T-helper 2 cell treated with Interferon-gamma antibody and Interleukin-4, amounts not matched to agents 5 μg/mL and 100 μg/mL, for 36 hours (primary cell): ENCODE measurements around the gene TTC38.
"Not testable (repeated sequence)": the region's sequence is repeated elsewhere in the genome, so short reads cannot be mapped to it uniquely, and the experiment has no call there.

Experiments
- DNase-seq: peaks from one replicate; pipeline ENCODE4 v3.0.0; 2021; ENCODE audit warnings: low spot score
- H3K27ac Mint-ChIP-seq: one replicate; pipeline ENCODE4 v1.8.0; 2021; ENCODE audit warnings: mild to moderate bottlenecking, mixed read lengths
- H3K27me3 Mint-ChIP-seq: one replicate; pipeline ENCODE4 v1.8.0; 2021; ENCODE audit warnings: low read depth, mixed read lengths
- H3K36me3 Mint-ChIP-seq: one replicate; pipeline ENCODE4 v1.8.0; 2021; ENCODE audit warnings: low read depth, mixed read lengths
- H3K4me1 Mint-ChIP-seq: one replicate; pipeline ENCODE4 v1.8.0; 2021; ENCODE audit warnings: low read depth, mixed read lengths
- H3K4me3 Mint-ChIP-seq: one replicate; pipeline ENCODE4 v1.8.0; 2022; ENCODE audit warnings: mild to moderate bottlenecking, moderate library complexity, mixed read lengths
- H3K9me3 Mint-ChIP-seq: one replicate; pipeline ENCODE4 v1.8.0; 2021; ENCODE audit warnings: mixed read lengths

TTC38 gene

GRCh38 chr22:46251816-46252380, 15.9 kb upstream of the TTC38 start:
- peaks cover 5% of the 10 kb centered on the region for H3K27me3 Mint-ChIP-seq
- peak overlapping the region; percentile 58 for H3K27ac Mint-ChIP-seq
- peaks cover 5% of the 10 kb centered on the region for H3K36me3 Mint-ChIP-seq
- H3K4me3 Mint-ChIP-seq: peak overlapping the region; percentile 84
- H3K4me1 Mint-ChIP-seq: peaks cover 22% of the 10 kb centered on the region
- peak; percentile 24 for DNase-seq
- no peaks in the 10 kb centered on the region for H3K9me3 Mint-ChIP-seq

GRCh38 chr22:46256358-46256958, 11.3 kb upstream of the TTC38 start:
- Mint-ChIP-seq H3K27ac (no peak overlapping the region), H3K4me3 (no peak overlapping the region), H3K27me3 (peaks cover 48% of the 10 kb centered on the region), H3K9me3 (no peaks in the 10 kb centered on the region), H3K36me3 (peaks cover 5% of the 10 kb centered on the region), H3K4me1 (peaks cover 12% of the 10 kb centered on the region)
- no peak for DNase-seq

DNA sequence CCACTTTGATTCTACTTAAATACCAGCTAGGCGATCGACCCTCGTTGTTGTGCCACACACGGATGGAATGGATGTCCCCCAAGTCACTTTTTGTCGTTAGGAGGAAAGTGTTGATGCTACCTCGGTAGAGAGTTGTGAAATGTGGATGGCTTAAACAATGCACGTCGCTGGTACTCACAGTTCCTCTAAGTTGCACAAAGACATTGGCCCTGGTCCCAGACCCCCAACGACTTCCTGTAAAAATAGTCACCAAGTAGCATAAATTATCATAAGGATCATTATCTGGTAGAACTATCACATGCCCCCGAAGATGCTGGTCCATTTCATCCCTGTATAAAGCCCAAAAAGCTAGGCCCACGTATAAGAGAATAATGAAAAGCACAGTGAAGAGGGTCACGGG, 8.4 kb upstream of the TTC38 start:
- Mint-ChIP-seq H3K4me1 (peaks cover 3% of the 10 kb centered on the region), H3K36me3 (peaks cover 6% of the 10 kb centered on the region), H3K27ac (no peak overlapping the region), H3K27me3 (peaks cover 71% of the 10 kb centered on the region), H3K4me3 (no peak overlapping the region), H3K9me3 (peaks cover 9% of the 10 kb centered on the region)
- no peak for DNase-seq

GRCh38 chr22:46260038-46260437, 7.8 kb upstream of the TTC38 start:
- Mint-ChIP-seq H3K27me3 (peaks cover 76% of the 10 kb centered on the region), H3K36me3 (peaks cover 4% of the 10 kb centered on the region), H3K27ac (no peak overlapping the region), H3K4me3 (no peak overlapping the region), H3K9me3 (peaks cover 12% of the 10 kb centered on the region), H3K4me1 (no peaks in the 10 kb centered on the region)
- no peak for DNase-seq

- peaks cover 6% of the 10 kb centered on the region for H3K4me1 Mint-ChIP-seq
- H3K27ac Mint-ChIP-seq: no peak overlapping the region
- DNase-seq: peak; percentile 32
- H3K27me3 Mint-ChIP-seq: peaks cover 87% of the 10 kb centered on the region
- no peak overlapping the region for H3K4me3 Mint-ChIP-seq
- H3K36me3 Mint-ChIP-seq: peaks cover 6% of the 10 kb centered on the region
- H3K9me3 Mint-ChIP-seq: peaks cover 18% of the 10 kb centered on the region
Measured at GRCh38 chr22:46262449-46263215, 5.2 kb upstream of the TTC38 start.

- peaks cover 7% of the 10 kb centered on the region for H3K4me1 Mint-ChIP-seq
- H3K9me3 Mint-ChIP-seq: peaks cover 18% of the 10 kb centered on the region
- no peak for DNase-seq
- peaks cover 81% of the 10 kb centered on the region for H3K27me3 Mint-ChIP-seq
- peak within 1 kb of the TSS; percentile 38 for H3K27ac Mint-ChIP-seq
- peak within 1 kb of the TSS; percentile 43 for H3K4me3 Mint-ChIP-seq
- peaks cover 7% of the 10 kb centered on the region for H3K36me3 Mint-ChIP-seq
Measured at GRCh38 chr22:46263216-46263590, 4.6 kb upstream of the TTC38 start, which contains the start of gene PKDREJ. TSS of gene PKDREJ (minus strand) at chr22:46263343. CDS start at chr22:46263322, 21 bp downstream.

GRCh38 chr22:46264520-46264919, 3.3 kb upstream of the TTC38 start:
- Mint-ChIP-seq H3K27me3 (peaks cover 70% of the 10 kb centered on the region), H3K9me3 (peaks cover 18% of the 10 kb centered on the region), H3K4me1 (peaks cover 13% of the 10 kb centered on the region)
- DNase-seq, H3K27ac Mint-ChIP-seq, H3K36me3 Mint-ChIP-seq, H3K4me3 Mint-ChIP-seq: not testable (repeated sequence)

GRCh38 chr22:46265627-46266026, 2.2 kb upstream of the TTC38 start:
- H3K4me1 Mint-ChIP-seq: peaks cover 19% of the 10 kb centered on the region
- H3K27ac Mint-ChIP-seq, H3K36me3 Mint-ChIP-seq, DNase-seq, H3K4me3 Mint-ChIP-seq: not testable (repeated sequence)
- peaks cover 18% of the 10 kb centered on the region for H3K9me3 Mint-ChIP-seq
- peaks cover 59% of the 10 kb centered on the region for H3K27me3 Mint-ChIP-seq

GRCh38 chr22:46269564-46269963, 1.8 kb downstream of the TTC38 start:
- peaks cover 7% of the 10 kb centered on the region for H3K9me3 Mint-ChIP-seq
- H3K4me1 Mint-ChIP-seq: peaks cover 19% of the 10 kb centered on the region
- no peak for DNase-seq
- H3K27me3 Mint-ChIP-seq: peaks cover 26% of the 10 kb centered on the region
- H3K27ac Mint-ChIP-seq: no peak overlapping the region
- peaks cover 7% of the 10 kb centered on the region for H3K36me3 Mint-ChIP-seq
- peak overlapping the region; percentile 57 for H3K4me3 Mint-ChIP-seq

DNA sequence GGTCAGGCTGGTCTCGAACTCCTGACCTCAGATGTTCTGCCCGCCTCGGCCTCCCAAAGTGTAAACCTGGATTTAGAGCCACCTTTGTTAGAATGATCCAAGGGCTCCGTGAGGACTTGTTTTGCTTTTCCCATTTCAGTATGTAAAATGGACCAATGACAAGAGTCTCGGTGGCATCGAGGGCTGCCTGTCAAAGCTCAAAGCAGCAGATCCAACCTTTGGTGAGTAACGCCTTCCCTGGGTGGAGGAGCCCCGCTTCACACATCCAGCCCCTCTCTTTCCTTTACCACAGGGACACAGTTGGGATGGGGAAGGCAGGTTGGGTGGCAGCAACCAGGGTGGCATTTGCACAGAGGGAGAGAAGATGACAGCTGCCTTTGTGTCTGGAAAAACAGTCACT, 4.4 kb downstream of the TTC38 start:
- no peak for DNase-seq

DNA sequence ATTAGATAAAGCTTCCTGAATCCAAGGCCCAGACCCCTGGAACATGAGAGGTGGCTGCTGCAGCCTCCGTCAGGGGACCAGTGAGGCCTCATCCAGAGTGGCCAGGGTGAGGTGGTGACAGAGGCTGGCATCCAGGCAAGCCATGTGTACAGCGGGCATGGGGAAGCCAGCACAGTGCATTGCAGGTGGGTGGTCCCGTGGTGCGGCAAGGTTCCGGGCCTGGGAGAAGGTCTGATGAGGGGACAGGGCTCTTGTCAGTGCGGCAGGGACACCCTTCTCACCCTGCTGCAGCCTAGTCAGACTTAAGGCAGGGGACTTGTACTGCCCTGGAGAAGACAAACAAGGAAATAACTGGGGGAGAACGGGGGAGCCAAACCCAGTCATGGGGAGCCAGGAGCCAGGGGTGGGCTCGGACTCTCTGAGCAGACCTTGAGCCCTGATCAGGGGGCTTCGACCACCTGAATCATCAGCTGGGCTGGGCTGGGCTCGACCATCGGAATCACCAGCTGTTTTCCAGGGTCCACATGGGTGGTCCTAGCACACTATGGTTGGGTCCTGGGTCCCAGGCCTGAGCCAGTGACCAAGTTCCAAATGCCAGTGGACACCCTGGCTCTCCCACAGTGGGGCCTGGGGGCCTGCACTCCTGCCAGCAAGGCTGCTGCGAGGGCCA, 5.1 kb downstream of the TTC38 start:
- Mint-ChIP-seq H3K36me3 (peaks cover 23% of the 10 kb centered on the region), H3K27ac (no peak overlapping the region), H3K27me3 (no peaks in the 10 kb centered on the region), H3K4me1 (peaks cover 12% of the 10 kb centered on the region), H3K4me3 (no peak overlapping the region), H3K9me3 (peaks cover 5% of the 10 kb centered on the region)
- DNase-seq: no peak

More for the DNA sequence above, 4.4 kb downstream of the TTC38 start:
- peaks cover 5% of the 10 kb centered on the region for H3K9me3 Mint-ChIP-seq
- peaks cover 17% of the 10 kb centered on the region for H3K4me1 Mint-ChIP-seq
- H3K27me3 Mint-ChIP-seq: peaks cover 3% of the 10 kb centered on the region
- peaks cover 23% of the 10 kb centered on the region for H3K36me3 Mint-ChIP-seq
- H3K27ac Mint-ChIP-seq: no peak overlapping the region
- H3K4me3 Mint-ChIP-seq: no peak overlapping the region

DNA sequence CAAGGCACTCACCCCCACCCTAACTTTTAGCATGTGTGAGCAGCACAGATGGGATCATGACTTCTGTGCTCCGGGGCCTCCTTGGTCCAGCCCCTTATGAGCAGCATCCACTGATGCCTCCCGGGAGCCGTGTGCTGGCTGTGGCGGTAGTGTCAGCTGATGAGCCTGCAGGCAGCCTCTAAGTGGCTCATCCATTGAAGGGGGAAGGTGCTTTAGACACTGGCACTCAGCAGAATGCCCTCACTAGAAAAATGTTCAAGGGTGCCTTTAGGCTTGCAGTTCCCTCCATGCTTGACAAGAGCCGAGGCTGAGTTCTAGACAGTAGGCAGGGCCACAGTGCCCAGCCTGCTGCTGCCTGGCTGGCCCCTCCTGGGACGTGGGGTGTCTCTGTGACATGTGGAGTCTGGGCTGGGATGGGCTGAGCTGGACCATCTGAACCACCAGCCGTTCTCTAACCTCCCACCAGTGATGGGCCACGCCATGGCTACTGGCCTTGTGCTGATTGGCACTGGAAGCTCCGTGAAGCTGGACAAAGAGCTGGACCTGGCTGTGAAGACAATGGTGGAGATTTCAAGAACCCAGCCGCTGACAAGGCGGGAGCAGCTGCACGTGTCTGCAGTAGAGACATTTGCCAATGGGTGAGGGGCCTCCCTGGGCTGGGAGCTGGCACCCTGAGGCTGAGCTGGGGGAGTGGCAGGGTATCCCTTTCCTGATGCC, 5.8 kb downstream of the TTC38 start:
- peaks cover 9% of the 10 kb centered on the region for H3K4me1 Mint-ChIP-seq
- H3K27ac Mint-ChIP-seq: no peak overlapping the region
- no peak overlapping the region for H3K4me3 Mint-ChIP-seq
- DNase-seq: no peak
- no peaks in the 10 kb centered on the region for H3K27me3 Mint-ChIP-seq
- peaks cover 23% of the 10 kb centered on the region for H3K36me3 Mint-ChIP-seq
- peaks cover 5% of the 10 kb centered on the region for H3K9me3 Mint-ChIP-seq

GRCh38 chr22:46274381-46274780, 6.6 kb downstream of the TTC38 start:
- no peak overlapping the region for H3K4me3 Mint-ChIP-seq
- H3K27ac Mint-ChIP-seq: no peak overlapping the region
- H3K4me1 Mint-ChIP-seq: peaks cover 6% of the 10 kb centered on the region
- H3K36me3 Mint-ChIP-seq: peaks cover 23% of the 10 kb centered on the region
- no peaks in the 10 kb centered on the region for H3K27me3 Mint-ChIP-seq
- H3K9me3 Mint-ChIP-seq: peaks cover 5% of the 10 kb centered on the region
- DNase-seq: no peak
